22Rv1 (cell line): Measurements from ENCODE around the gene PDPR.
"Not testable (repeated sequence)": the region's sequence is repeated elsewhere in the genome, so short reads cannot be mapped to it uniquely, and the experiment has no call there.

Experiments used
- CTCF ChIP-seq: fragments of 450-650 bp; IDR thresholded peaks from 2 replicates; pipeline ENCODE4 v1.5.1; 2017; ENCODE audit warnings: mild to moderate bottlenecking
- ZFX ChIP-seq: fragments of 450-650 bp; IDR thresholded peaks from 2 replicates; pipeline ENCODE4 v1.6.1; 2017; ENCODE audit warnings: antibody characterized with exemption, borderline replicate concordance

GRCh38 chr16:70065746-70066658 lies 48.1 kb upstream of the PDPR start:
- not testable (repeated sequence) for TF ChIP-seq CTCF, ZFX
